ENCODE data around the gene TMEM134. TPM values are rescaled to one million over a fixed set of nuclear protein-coding genes. Genes with fewer than 3 reads are reported as not detected.

Gene TMEM134
- total and polyA plus RNA-seq, 10 of the 15 experiments (the other 5 are each of a cell fraction or from before 2014, with no cell fraction given) = 1.6 to 93.8 (median 27.8) TPM

DNA sequence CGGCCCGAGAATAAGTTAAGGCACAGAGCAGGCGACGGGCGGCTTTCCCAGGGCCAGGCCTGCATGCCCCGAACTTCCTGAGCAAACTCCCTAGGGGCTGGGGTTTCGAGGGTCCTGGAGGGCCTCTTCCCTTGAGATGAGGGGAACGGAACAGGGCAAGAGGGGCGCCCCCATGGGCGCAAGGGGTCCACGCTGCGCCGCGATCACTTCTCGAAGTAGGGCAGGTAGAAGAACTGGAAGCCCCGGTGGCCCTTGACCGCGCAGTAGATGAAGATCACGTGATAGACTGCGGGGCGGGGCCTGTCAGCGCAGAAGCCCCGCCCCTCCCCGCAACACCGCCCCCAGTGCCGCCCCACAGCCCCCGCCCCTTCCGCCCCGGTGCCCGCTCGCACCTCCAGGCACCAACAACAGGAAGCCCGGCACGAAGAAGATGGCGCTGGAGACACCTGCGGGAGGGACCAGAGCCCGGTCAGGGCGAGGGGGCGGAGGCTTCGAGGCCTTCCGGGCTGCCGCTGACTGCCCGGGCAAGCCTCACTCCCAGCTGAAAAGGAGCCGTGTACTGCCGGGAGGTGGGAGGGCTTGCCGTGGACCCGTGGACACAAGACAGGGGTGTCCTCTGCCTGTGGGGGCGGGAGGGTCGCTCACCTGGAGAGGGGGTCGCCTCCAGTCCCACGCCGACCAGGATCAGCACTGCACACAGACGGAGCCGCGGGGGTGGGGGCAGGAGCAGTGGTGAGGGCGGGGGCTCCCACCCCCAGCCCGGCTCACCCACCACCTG, 4.5 kb downstream of the TMEM134 start (continued):
- TF ChIP-seq, protein P1, sequence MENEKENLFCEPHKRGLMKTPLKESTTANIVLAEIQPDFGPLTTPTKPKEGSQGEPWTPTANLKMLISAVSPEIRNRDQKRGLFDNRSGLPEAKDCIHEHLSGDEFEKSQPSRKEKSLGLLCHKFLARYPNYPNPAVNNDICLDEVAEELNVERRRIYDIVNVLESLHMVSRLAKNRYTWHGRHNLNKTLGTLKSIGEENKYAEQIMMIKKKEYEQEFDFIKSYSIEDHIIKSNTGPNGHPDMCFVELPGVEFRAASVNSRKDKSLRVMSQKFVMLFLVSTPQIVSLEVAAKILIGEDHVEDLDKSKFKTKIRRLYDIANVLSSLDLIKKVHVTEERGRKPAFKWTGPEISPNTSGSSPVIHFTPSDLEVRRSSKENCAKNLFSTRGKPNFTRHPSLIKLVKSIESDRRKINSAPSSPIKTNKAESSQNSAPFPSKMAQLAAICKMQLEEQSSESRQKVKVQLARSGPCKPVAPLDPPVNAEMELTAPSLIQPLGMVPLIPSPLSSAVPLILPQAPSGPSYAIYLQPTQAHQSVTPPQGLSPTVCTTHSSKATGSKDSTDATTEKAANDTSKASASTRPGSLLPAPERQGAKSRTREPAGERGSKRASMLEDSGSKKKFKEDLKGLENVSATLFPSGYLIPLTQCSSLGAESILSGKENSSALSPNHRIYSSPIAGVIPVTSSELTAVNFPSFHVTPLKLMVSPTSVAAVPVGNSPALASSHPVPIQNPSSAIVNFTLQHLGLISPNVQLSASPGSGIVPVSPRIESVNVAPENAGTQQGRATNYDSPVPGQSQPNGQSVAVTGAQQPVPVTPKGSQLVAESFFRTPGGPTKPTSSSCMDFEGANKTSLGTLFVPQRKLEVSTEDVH (IDR thresholded peaks at IDR 0.05; ENCODE audit: low read depth, partially characterized antibody) = no peak
- no peak for TF ChIP-seq STAT1 (conservative IDR thresholded peaks at IDR 0.05)
- peak; percentile 73; the same call in 1 of the 2 replicates for TF ChIP-seq POLR2AphosphoS5 (IDR thresholded peaks at IDR 0.05; ENCODE audit: low read length)
- no peak for TF ChIP-seq CHD4 (IDR thresholded peaks at IDR 0.05)
- TF ChIP-seq PAX5 (IDR thresholded peaks at IDR 0.05; ENCODE audit: borderline replicate concordance, low read depth, low read length) = no peak
- TF ChIP-seq RAD51 (IDR thresholded peaks at IDR 0.05) = peak; percentile 96
- no peak for TF ChIP-seq ATF7 (IDR thresholded peaks at IDR 0.05; ENCODE audit: low read depth)
- peak; percentile 22 for TF ChIP-seq RUNX3 (IDR thresholded peaks at IDR 0.05; ENCODE audit: low read length)
- TF ChIP-seq, protein P2, sequence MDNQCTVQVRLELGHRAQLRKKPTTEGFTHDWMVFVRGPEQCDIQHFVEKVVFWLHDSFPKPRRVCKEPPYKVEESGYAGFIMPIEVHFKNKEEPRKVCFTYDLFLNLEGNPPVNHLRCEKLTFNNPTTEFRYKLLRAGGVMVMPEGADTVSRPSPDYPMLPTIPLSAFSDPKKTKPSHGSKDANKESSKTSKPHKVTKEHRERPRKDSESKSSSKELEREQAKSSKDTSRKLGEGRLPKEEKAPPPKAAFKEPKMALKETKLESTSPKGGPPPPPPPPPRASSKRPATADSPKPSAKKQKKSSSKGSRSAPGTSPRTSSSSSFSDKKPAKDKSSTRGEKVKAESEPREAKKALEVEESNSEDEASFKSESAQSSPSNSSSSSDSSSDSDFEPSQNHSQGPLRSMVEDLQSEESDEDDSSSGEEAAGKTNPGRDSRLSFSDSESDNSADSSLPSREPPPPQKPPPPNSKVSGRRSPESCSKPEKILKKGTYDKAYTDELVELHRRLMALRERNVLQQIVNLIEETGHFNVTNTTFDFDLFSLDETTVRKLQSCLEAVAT (IDR thresholded peaks at IDR 0.05) = peak; percentile 80
- TF ChIP-seq, protein P3, sequence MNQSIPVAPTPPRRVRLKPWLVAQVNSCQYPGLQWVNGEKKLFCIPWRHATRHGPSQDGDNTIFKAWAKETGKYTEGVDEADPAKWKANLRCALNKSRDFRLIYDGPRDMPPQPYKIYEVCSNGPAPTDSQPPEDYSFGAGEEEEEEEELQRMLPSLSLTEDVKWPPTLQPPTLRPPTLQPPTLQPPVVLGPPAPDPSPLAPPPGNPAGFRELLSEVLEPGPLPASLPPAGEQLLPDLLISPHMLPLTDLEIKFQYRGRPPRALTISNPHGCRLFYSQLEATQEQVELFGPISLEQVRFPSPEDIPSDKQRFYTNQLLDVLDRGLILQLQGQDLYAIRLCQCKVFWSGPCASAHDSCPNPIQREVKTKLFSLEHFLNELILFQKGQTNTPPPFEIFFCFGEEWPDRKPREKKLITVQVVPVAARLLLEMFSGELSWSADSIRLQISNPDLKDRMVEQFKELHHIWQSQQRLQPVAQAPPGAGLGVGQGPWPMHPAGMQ (IDR thresholded peaks at IDR 0.05; ENCODE audit: borderline replicate concordance) = no peak
- TF ChIP-seq, protein P4, sequence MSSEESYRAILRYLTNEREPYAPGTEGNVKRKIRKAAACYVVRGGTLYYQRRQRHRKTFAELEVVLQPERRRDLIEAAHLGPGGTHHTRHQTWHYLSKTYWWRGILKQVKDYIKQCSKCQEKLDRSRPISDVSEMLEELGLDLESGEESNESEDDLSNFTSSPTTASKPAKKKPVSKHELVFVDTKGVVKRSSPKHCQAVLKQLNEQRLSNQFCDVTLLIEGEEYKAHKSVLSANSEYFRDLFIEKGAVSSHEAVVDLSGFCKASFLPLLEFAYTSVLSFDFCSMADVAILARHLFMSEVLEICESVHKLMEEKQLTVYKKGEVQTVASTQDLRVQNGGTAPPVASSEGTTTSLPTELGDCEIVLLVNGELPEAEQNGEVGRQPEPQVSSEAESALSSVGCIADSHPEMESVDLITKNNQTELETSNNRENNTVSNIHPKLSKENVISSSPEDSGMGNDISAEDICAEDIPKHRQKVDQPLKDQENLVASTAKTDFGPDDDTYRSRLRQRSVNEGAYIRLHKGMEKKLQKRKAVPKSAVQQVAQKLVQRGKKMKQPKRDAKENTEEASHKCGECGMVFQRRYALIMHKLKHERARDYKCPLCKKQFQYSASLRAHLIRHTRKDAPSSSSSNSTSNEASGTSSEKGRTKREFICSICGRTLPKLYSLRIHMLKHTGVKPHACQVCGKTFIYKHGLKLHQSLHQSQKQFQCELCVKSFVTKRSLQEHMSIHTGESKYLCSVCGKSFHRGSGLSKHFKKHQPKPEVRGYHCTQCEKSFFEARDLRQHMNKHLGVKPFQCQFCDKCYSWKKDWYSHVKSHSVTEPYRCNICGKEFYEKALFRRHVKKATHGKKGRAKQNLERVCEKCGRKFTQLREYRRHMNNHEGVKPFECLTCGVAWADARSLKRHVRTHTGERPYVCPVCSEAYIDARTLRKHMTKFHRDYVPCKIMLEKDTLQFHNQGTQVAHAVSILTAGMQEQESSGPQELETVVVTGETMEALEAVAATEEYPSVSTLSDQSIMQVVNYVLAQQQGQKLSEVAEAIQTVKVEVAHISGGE (CRISPR knock-in tag; IDR thresholded peaks at IDR 0.05) = no peak
- TF ChIP-seq, protein P5, sequence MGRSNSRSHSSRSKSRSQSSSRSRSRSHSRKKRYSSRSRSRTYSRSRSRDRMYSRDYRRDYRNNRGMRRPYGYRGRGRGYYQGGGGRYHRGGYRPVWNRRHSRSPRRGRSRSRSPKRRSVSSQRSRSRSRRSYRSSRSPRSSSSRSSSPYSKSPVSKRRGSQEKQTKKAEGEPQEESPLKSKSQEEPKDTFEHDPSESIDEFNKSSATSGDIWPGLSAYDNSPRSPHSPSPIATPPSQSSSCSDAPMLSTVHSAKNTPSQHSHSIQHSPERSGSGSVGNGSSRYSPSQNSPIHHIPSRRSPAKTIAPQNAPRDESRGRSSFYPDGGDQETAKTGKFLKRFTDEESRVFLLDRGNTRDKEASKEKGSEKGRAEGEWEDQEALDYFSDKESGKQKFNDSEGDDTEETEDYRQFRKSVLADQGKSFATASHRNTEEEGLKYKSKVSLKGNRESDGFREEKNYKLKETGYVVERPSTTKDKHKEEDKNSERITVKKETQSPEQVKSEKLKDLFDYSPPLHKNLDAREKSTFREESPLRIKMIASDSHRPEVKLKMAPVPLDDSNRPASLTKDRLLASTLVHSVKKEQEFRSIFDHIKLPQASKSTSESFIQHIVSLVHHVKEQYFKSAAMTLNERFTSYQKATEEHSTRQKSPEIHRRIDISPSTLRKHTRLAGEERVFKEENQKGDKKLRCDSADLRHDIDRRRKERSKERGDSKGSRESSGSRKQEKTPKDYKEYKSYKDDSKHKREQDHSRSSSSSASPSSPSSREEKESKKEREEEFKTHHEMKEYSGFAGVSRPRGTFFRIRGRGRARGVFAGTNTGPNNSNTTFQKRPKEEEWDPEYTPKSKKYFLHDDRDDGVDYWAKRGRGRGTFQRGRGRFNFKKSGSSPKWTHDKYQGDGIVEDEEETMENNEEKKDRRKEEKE (IDR thresholded peaks at IDR 0.05) = no peak
- no peak for TF ChIP-seq SRF (IDR thresholded peaks at IDR 0.05; ENCODE audit: low read depth in 2 of 2, low read length in 2 of 2)
- no peak for TF ChIP-seq RBBP5 (conservative IDR thresholded peaks at IDR 0.05)

Measured in GM12878 (cell line).